ENCODE measurements around the gene MCF2L.
"Not testable (repeated sequence)": the region's sequence is repeated elsewhere in the genome, so short reads cannot be mapped to it uniquely, and the experiment has no call there.

The MCF2L gene

DNA sequence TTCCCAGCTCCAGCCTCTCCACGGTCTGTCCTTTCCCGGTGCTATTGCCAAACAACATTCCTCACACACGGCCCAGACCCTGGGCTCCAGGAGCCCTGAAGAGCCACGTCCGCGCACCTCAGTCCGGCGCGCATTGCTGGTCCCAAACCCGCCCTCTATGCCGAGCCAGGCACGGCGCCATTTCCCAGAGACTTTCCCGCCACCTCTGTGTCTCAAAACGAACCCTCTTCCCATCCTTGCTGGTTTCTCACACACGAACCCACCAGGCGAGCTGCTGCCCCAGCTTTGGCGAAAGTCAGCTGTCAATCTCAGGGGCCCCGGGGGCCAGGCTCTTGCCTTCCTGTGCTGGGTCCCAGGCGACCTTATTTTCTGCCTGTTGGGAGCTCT is 108.5 kb downstream of the MCF2L start:
- Histone ChIP-seq H3K36me3 (ENCODE audit: control insufficient read depth, insufficient read depth, low read length) (peaks cover 5% of the 10 kb centered on the region), H3K4me1 (ENCODE audit: control insufficient read depth, insufficient read depth, low read length) (no peaks in the 10 kb centered on the region), H3K9ac (ENCODE audit: low read depth, low read length) (no peak overlapping the region), H3K9me3 (ENCODE audit: control insufficient read depth, insufficient read depth, low read length) (no peaks in the 10 kb centered on the region), H3K4me3 (ENCODE audit: low read depth, low read length) (no peak overlapping the region), H3K27me3 (ENCODE audit: control insufficient read depth, insufficient read depth, low read length) (no peaks in the 10 kb centered on the region)

DNA sequence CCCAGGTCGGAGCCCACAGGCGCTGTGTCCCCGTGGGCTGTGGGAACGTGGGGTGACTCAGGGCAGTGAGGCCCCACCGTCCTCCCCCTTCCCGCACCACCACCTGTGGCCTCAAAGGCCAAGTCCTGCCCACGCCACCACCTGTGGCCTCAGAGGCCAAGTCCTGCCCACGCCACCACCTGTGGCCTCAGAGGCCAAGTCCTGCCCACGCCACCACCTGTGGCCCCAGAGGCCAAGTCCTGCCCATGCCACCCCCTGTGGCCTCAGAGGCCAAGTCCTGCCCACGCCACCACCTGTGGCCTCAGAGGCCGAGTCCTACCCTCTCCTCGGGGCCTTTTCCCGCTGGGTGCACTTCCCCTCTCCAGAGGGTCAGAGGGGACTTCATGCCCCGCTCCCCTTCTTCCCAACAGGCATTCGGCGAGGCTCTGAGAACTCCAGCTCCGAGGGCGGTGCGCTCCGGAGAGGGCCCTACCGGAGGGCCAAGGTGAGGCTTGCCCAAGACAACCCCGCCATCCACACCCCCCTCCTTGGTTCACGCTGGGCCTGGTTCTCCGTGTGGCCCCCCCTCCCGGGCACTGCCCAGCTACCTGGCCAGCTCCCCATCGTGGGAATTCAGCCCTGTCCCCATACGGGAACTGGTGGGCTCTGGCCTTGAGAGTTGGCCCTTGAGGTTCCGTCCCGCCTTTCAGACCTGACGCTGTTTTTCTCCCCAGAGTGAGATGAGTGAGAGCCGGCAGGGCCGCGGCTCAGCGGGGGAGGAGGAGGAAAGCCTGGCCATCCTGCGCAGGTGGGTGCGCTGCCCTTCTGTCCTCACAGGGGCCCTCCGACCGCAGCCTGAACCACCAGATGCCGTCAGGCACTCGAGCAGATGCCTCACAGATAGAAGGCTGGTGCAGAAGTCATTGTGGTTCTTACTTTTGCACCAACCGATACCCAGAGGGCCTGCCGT is 109.2 kb downstream of the MCF2L start:
- Histone ChIP-seq H3K4me3 (ENCODE audit: low read depth, low read length) (no peak overlapping the region), H3K9ac (ENCODE audit: low read depth, low read length) (no peak overlapping the region), H3K4me1 (ENCODE audit: control insufficient read depth, insufficient read depth, low read length) (no peaks in the 10 kb centered on the region), H3K9me3 (ENCODE audit: control insufficient read depth, insufficient read depth, low read length) (no peaks in the 10 kb centered on the region), H3K36me3 (ENCODE audit: control insufficient read depth, insufficient read depth, low read length) (peaks cover 5% of the 10 kb centered on the region), H3K27me3 (ENCODE audit: control insufficient read depth, insufficient read depth, low read length) (no peaks in the 10 kb centered on the region)

DNA sequence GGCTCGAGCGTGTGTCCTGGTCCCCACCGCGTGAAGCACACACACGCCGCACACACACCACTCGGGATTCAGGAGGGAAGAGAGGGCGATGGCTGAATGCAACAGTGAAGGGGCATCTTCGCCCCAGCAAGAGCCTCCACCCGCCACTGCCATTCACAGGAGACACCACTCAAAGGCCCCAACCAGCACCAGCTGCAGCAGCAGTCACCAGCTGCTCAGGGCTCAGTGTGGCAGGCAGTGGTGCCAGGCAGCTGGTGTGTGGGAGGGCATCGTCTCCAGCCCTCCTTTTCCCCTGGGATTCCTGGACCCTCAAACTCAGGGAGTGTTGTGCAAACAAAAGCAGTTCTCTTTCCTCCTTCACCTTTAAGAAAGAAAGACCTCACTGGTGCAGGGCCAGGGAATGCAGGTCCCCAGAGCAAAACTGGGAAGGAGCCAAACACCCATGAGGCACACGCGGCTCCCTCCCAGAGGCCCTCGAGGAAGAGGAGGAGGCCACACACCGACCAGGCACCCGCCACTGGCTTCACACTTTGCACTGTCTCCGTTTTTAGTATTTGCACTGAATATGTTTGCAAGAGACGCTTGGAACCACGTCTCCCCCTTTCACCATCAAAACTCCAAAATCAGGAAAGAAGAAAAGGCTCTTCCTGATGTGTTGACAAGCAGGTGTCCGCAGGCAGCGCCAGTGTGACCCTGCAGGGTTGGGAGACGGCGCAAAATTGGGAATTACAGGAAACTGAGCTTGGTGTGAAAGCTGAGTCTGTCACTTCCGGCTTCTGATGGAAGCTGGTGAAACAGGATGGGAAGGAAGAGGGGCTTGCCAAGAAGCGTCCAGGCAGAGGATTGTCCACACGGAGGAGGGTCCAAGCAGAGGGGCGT is 110.1 kb downstream of the MCF2L start:
- Histone ChIP-seq H3K36me3 (ENCODE audit: control insufficient read depth, insufficient read depth, low read length) (peaks cover 5% of the 10 kb centered on the region), H3K27me3 (ENCODE audit: control insufficient read depth, insufficient read depth, low read length) (no peaks in the 10 kb centered on the region), H3K9ac (ENCODE audit: low read depth, low read length) (no peak overlapping the region), H3K9me3 (ENCODE audit: control insufficient read depth, insufficient read depth, low read length) (no peaks in the 10 kb centered on the region), H3K4me3 (ENCODE audit: low read depth, low read length) (no peak overlapping the region), H3K4me1 (ENCODE audit: control insufficient read depth, insufficient read depth, low read length) (no peaks in the 10 kb centered on the region)

DNA sequence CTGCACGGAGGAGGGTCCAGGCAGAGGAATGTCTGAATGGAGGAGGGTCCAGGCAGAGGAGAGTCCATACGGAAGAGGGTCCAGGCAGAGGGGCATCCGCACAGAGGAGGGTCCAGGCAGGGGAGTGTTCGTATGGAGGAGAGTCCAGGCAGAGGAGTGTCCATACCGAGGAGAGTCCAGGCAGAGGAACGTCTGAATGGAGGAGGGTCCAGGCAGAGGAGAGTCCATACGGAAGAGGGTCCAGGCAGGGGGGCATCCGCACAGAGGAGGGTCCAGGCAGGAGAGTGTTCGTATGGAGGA is 110.7 kb downstream of the MCF2L start:
- H3K9ac ChIP-seq (ENCODE audit: low read depth, low read length); H3K4me1 ChIP-seq (ENCODE audit: control insufficient read depth, insufficient read depth, low read length); H3K9me3 ChIP-seq (ENCODE audit: control insufficient read depth, insufficient read depth, low read length); H3K36me3 ChIP-seq (ENCODE audit: control insufficient read depth, insufficient read depth, low read length); H3K4me3 ChIP-seq (ENCODE audit: low read depth, low read length); H3K27me3 ChIP-seq (ENCODE audit: control insufficient read depth, insufficient read depth, low read length): not testable (repeated sequence)

DNA sequence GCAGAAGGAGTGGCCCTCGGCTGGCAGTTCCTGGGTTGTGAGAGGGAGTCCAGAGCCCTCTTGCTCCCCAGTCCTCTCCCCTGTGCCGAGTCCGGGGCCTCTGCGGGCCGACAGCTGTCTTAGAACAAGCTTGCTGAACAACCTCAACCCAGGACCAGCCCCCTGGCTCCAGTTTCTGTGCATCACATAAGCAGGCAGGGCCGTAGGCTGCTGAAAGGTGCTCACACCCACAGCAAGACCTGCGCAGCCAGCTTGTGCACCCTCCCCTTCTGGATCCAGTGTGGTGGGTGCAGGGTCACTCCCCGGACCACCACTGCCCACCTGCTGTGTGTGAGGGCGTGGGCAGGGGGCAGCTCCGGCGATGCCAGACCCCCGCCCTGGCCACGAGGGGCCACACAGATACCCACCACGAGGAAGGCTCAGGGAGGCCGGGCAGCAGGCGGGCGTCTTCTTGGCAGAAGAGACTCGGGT is 111.4 kb downstream of the MCF2L start:
- Histone ChIP-seq H3K9ac (ENCODE audit: low read depth, low read length) (no peak overlapping the region), H3K4me3 (ENCODE audit: low read depth, low read length) (no peak overlapping the region), H3K4me1 (ENCODE audit: control insufficient read depth, insufficient read depth, low read length) (no peaks in the 10 kb centered on the region), H3K36me3 (ENCODE audit: control insufficient read depth, insufficient read depth, low read length) (peaks cover 8% of the 10 kb centered on the region), H3K27me3 (ENCODE audit: control insufficient read depth, insufficient read depth, low read length) (no peaks in the 10 kb centered on the region), H3K9me3 (ENCODE audit: control insufficient read depth, insufficient read depth, low read length) (no peaks in the 10 kb centered on the region)

DNA sequence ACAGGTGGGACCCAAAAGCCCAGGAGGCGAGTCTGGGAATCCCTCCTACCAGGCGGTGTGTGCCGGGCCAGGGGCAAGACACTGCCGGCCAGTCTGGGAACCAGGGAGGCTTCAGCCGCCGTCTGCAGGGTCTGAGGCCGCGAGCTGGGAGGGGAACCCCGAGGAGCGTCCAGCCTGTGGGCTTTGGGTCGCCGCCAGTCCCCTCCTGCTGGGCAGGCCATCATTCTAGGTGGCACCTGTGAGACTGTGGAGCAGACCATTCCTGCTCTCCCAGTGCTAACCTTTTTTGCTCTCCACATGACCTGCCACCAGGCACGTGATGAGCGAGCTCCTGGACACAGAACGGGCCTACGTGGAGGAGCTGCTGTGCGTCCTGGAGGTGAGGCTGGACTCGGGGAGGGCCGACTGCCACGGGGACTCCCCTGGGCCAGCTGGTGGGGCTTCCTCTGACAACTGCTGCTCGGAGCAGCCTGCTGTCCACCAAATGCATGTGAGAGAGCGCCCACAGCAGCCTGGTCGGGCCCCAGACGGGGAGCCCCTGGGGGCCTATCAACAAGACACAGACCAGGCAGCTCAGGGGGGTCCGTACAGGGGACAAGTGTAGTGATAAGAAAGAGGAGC is 112.0 kb downstream of the MCF2L start:
- Histone ChIP-seq H3K36me3 (ENCODE audit: control insufficient read depth, insufficient read depth, low read length) (peaks cover 8% of the 10 kb centered on the region), H3K27me3 (ENCODE audit: control insufficient read depth, insufficient read depth, low read length) (no peaks in the 10 kb centered on the region), H3K9ac (ENCODE audit: low read depth, low read length) (no peak overlapping the region), H3K4me3 (ENCODE audit: low read depth, low read length) (no peak overlapping the region), H3K4me1 (ENCODE audit: control insufficient read depth, insufficient read depth, low read length) (no peaks in the 10 kb centered on the region), H3K9me3 (ENCODE audit: control insufficient read depth, insufficient read depth, low read length) (no peaks in the 10 kb centered on the region)

DNA sequence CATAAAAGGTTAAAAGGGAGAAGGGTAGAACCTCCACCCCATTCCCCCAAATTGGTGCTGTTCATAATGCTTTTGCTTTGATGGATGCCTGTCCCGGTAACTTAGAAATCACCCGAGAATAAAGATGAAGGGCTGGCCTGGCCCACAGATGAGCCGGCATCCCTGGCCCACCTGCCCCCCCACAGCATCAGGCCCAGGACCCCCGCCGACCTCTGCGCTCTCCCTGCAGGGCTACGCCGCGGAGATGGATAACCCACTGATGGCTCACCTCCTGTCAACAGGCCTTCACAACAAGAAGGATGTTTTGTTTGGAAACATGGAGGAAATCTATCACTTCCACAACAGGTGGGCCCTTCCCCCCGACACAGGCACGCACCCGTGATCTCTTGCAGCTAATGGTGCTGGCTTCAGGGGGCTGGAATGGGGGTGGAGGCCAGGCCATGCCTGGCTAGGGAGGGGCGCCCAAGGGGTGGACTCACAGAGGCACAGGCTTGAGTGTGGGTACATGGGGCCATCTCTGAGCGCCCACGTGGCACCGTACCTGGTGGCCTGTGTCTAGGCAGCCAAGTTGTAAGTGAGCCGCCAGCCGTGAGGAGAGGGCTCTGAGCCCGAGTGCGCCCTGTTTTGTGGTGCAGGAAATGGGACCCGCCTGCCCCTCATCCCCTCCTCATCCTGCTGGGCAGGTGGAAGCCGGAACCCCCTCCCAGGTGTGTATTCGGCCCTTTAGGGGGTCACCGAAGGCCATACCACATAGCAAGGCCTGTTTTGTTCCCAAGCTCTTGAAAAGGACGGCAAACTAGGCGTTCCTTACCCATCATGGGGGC is 113.4 kb downstream of the MCF2L start:
- Histone ChIP-seq H3K4me3 (ENCODE audit: low read depth, low read length) (no peak overlapping the region), H3K36me3 (ENCODE audit: control insufficient read depth, insufficient read depth, low read length) (peaks cover 5% of the 10 kb centered on the region), H3K9ac (ENCODE audit: low read depth, low read length) (no peak overlapping the region), H3K27me3 (ENCODE audit: control insufficient read depth, insufficient read depth, low read length) (no peaks in the 10 kb centered on the region), H3K4me1 (ENCODE audit: control insufficient read depth, insufficient read depth, low read length) (no peaks in the 10 kb centered on the region), H3K9me3 (ENCODE audit: control insufficient read depth, insufficient read depth, low read length) (no peaks in the 10 kb centered on the region)

DNA sequence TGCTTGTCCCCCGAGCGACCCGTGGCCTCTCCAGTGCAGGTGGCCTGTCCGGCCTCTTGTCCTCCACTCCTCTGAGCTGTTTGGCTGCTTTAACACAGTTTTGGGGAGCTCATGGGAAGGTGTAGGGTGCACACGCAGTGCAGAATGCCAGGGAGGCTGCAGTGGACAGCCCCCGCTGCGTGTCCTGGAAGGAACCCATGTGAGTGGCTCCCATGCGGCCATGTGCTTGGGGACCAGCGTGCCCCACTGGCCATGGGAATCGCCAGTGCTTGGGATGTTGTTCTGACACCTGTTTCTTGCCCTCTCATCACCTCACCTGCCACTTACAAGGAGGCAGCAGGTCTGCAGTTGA is 114.0 kb downstream of the MCF2L start:
- H3K9me3 ChIP-seq (ENCODE audit: control insufficient read depth, insufficient read depth, low read length) = no peaks in the 10 kb centered on the region
- H3K4me1 ChIP-seq (ENCODE audit: control insufficient read depth, insufficient read depth, low read length) = no peaks in the 10 kb centered on the region
- H3K27me3 ChIP-seq (ENCODE audit: control insufficient read depth, insufficient read depth, low read length) = no peaks in the 10 kb centered on the region
- H3K9ac ChIP-seq (ENCODE audit: low read depth, low read length) = no peak overlapping the region
- H3K4me3 ChIP-seq (ENCODE audit: low read depth, low read length) = no peak overlapping the region
- peaks cover 7% of the 10 kb centered on the region for H3K36me3 ChIP-seq (ENCODE audit: control insufficient read depth, insufficient read depth, low read length)

DNA sequence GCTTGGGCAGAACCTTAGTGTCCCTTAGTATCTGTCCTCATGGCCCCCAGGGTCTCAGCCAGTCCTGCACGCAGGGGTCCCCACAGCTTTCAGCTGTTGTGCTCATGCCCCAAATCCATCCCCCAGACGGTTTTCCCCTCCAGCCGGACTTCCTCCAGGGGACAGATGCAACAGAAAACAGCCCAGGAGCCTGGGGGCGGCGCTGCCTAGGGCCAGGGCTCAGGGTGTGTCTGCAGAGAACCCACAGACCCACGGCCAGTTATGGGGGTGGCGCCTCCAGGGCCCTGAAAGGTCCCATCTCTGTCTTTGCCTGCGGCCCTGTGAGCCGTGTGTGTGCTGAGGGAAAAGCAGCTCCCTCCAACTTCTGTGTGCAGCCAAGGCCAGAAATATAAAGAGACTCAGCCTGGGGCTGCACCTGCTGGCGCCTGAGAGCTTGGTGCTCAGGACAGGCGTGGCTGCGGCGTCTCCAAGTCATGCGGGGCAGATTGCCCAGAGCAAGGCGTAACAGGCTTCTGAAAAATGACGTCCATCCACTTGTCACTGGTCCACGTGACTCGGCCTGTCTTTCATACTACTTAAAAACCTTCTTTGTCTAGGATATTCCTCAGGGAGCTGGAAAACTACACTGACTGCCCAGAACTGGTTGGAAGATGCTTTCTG is 114.5 kb downstream of the MCF2L start:
- Histone ChIP-seq H3K36me3 (ENCODE audit: control insufficient read depth, insufficient read depth, low read length) (peaks cover 9% of the 10 kb centered on the region), H3K9ac (ENCODE audit: low read depth, low read length) (no peak overlapping the region), H3K4me1 (ENCODE audit: control insufficient read depth, insufficient read depth, low read length) (no peaks in the 10 kb centered on the region), H3K4me3 (ENCODE audit: low read depth, low read length) (no peak overlapping the region), H3K27me3 (ENCODE audit: control insufficient read depth, insufficient read depth, low read length) (no peaks in the 10 kb centered on the region), H3K9me3 (ENCODE audit: control insufficient read depth, insufficient read depth, low read length) (no peaks in the 10 kb centered on the region)

DNA sequence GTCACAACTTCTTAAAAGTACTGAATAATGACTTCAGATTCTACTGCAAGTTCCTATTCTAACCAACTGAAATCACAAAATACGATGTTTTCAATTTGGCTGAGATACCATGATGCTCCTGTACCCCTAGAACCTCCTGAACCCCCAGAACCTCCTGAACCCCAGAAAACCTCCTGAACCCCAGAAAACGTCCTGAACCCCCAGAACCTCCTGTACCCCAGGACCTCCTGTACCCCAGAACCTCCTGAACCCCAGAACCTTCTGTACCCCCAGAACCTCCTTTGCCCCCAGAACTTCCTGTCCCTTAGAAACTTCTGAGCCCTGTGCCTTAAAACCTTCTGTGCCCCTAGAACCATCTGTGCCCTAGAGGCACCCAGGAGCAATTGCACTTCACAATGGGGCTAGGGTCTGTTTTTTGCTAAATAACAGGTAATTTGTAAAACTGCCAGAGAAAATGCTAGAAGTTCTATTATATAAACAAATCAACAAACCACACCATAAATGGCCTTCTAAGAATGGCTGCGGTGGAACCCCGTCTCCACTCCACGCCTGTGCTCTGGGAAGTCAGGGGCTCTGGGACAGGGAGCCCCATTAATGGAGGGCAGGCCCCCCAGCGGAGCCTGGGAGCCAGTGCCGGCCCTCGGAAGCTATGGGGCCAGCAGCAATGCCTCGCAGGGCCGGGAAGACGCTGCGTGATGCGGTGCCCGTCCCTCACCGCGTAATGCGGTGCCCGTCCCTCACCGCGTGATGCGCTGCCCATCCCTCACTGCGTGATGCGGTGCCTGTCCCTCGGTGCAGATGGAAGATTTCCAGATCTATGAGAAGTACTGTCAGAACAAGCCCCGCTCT is 115.3 kb downstream of the MCF2L start:
- H3K9ac ChIP-seq (ENCODE audit: low read depth, low read length) = no peak overlapping the region
- H3K4me1 ChIP-seq (ENCODE audit: control insufficient read depth, insufficient read depth, low read length) = no peaks in the 10 kb centered on the region
- H3K9me3 ChIP-seq (ENCODE audit: control insufficient read depth, insufficient read depth, low read length) = no peaks in the 10 kb centered on the region
- H3K4me3 ChIP-seq (ENCODE audit: low read depth, low read length) = no peak overlapping the region
- no peaks in the 10 kb centered on the region for H3K27me3 ChIP-seq (ENCODE audit: control insufficient read depth, insufficient read depth, low read length)
- peaks cover 13% of the 10 kb centered on the region for H3K36me3 ChIP-seq (ENCODE audit: control insufficient read depth, insufficient read depth, low read length)
